AG04449 (cell line): ENCODE measurements around the gene TMBIM6.

Experiments
- CTCF ChIA-PET: fragments of 350-600 bp; formaldehyde crosslinking; extraction: SDS; loops from one replicate; lab custom pipeline; 2021; ENCODE audit warnings: antibody characterized with exemption; lab: Yijun Ruan, JAX
- POLR2A ChIA-PET: fragments of 400-600, 350-600 bp; formaldehyde crosslinking; extraction: SDS; loops from one replicate; lab custom pipeline; 2020; ENCODE audit warnings: antibody characterized with exemption, inconsistent platforms; lab: Yijun Ruan, JAX
- DNase-seq: peaks from one replicate; pipeline ENCODE4 v3.0.0-alpha.2; 2010; ENCODE audit warnings: low read depth, low spot score
- H3K4me3 ChIP-seq: 2 replicates; pipeline ENCODE4 v1.5.1; 2011; ENCODE audit warnings: low read depth, mild to moderate bottlenecking, control low read depth, low read length
- CTCF ChIP-seq: IDR thresholded peaks from one replicate; pipeline ENCODE4 v1.5.1; 2011; ENCODE audit warnings: mild to moderate bottlenecking, moderate library complexity, low read length, control low read depth, inconsistent platforms; ENCODE audit not compliant: insufficient read depth; ENCODE audit errors: missing control alignments

TMBIM6 gene

GRCh38 chr12:49740930-49741881 lies at the start of gene TMBIM6:
TSS of gene TMBIM6 (plus strand) at chr12:49741557. CDS start at chr12:49752494, 10,937 bp downstream.
- ChIA-PET CTCF (interaction anchor here (0.6 to 3.8 kb wide), 51 partner anchors 9 to 131 kb away, joined by 3 to 40 read pairs (median 5); no protein-coding TSS in a partner anchor), POLR2A (interaction anchor here (0.6 to 1.6 kb wide), 30 partner anchors 8 to 418 kb away, joined by 3 to 12 read pairs (median 4); partner anchors contain the start of genes BCDIN3D, FMNL3, NCKAP5L and PRPF40B)
- TF ChIP-seq CTCF = peak; percentile 91

GRCh38 chr12:49692851-49693250 lies 48.5 kb upstream of the TMBIM6 start:
- ChIA-PET CTCF (interaction anchor here (1.0 to 1.5 kb wide), 3 partner anchors 11 to 48 kb away, joined by 4 to 5 read pairs (median 4); partner anchors contain the start of gene TMBIM6), POLR2A (no interaction called here)
- no peak for DNase-seq
- no peak for TF ChIP-seq CTCF
- H3K4me3 ChIP-seq = no peak overlapping the region

More at GRCh38 chr12:49740930-49741881, at the start of gene TMBIM6:
- H3K4me3 ChIP-seq = peak within 1 kb of the TSS; percentile 91
- peak; percentile 100 for DNase-seq

GRCh38 chr12:49693931-49694444 lies 47.4 kb upstream of the TMBIM6 start:
- ChIA-PET CTCF (interaction anchor here (1.5 kb wide), 1 partner anchor 9 kb away, joined by 5 read pairs; no protein-coding TSS in a partner anchor), POLR2A (no interaction called here)
- no peak overlapping the region for H3K4me3 ChIP-seq
- no peak for TF ChIP-seq CTCF
- no peak for DNase-seq

GRCh38 chr12:49696723-49697122 lies 44.6 kb upstream of the TMBIM6 start:
- TF ChIP-seq CTCF = no peak
- ChIA-PET CTCF (interaction anchor here (1.0 to 3.3 kb wide), 5 partner anchors 11 to 61 kb away, joined by 4 to 25 read pairs (median 6); partner anchors contain the start of gene FMNL3), POLR2A (no interaction called here)
- no peak for DNase-seq
- no peak overlapping the region for H3K4me3 ChIP-seq

- CTCF ChIA-PET = interaction anchor here (1.0 to 3.3 kb wide), 5 partner anchors 9 to 53 kb away, joined by 3 to 25 read pairs (median 7); partner anchors contain the start of genes FMNL3 and TMBIM6
- no peak for DNase-seq
- POLR2A ChIA-PET = interaction anchor here (1.4 kb wide), 1 partner anchor 35 kb away, joined by 3 read pairs; no protein-coding TSS in a partner anchor
- no peak for TF ChIP-seq CTCF
- no peak overlapping the region for H3K4me3 ChIP-seq
These were observed 43.5 kb upstream of the TMBIM6 start for GRCh38 chr12:49697808-49698207.
